Body of pancreas (tissue), 4 donors: ENCODE results near the gene GAD1.

Experiments used
- POLR2A ChIP-seq, 3 donors: fragments of 450-650 bp; IDR thresholded peaks; one replicate each; pipeline ENCODE4 v1.6.1; 2016; ENCODE audit warnings: antibody characterized with exemption in 3 of 3, mild to moderate bottlenecking in 2 of 3
- TF ChIP-seq, protein P1 (sequence below), 7 experiments: fragments of 450-650 bp in 4 of 7; fragments of 200-600 bp in 3 of 7; sonication (generic) in 3 of 7; IDR thresholded peaks; one replicate each; pipeline ENCODE4 v1.5.1; 2016 to 2019; ENCODE audit warnings: antibody characterized with exemption in 7 of 7

- TF ChIP-seq, protein P1, sequence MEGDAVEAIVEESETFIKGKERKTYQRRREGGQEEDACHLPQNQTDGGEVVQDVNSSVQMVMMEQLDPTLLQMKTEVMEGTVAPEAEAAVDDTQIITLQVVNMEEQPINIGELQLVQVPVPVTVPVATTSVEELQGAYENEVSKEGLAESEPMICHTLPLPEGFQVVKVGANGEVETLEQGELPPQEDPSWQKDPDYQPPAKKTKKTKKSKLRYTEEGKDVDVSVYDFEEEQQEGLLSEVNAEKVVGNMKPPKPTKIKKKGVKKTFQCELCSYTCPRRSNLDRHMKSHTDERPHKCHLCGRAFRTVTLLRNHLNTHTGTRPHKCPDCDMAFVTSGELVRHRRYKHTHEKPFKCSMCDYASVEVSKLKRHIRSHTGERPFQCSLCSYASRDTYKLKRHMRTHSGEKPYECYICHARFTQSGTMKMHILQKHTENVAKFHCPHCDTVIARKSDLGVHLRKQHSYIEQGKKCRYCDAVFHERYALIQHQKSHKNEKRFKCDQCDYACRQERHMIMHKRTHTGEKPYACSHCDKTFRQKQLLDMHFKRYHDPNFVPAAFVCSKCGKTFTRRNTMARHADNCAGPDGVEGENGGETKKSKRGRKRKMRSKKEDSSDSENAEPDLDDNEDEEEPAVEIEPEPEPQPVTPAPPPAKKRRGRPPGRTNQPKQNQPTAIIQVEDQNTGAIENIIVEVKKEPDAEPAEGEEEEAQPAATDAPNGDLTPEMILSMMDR (IDR thresholded peaks at IDR 0.05) = no peak
- TF ChIP-seq POLR2A (IDR thresholded peaks at IDR 0.05) = no peak
These were observed 27.0 kb downstream of the GAD1 start for GRCh38 chr2:170843656-170844055.
